Measurements from ENCODE around the gene SRRM2. TPM values are rescaled to one million over a fixed set of nuclear protein-coding genes. Genes with fewer than 3 reads are reported as not detected.

Gene SRRM2
- total RNA-seq, 2 donors from 2014 or later = 377 to 539 TPM

- intact Hi-C loops (cut with DNase I) = no loop called here
- Histone ChIP-seq H3K9me3 (no peaks in the 10 kb centered on the region), H3K27me3 (no peaks in the 10 kb centered on the region), H3K36me3 (no peaks in the 10 kb centered on the region), H3K4me1 (no peaks in the 10 kb centered on the region), H3K4me3 (no peak overlapping the region), H3K27ac (no peak overlapping the region), H3K9ac (ENCODE audit: low read depth in 2 of 2, low read length in 2 of 2) (no peak overlapping the region)
- no peak for TF ChIP-seq CTCF (IDR thresholded peaks at IDR 0.05)
- DNase-seq = no peak
Measured at GRCh38 chr16:2815299-2815771, 62.9 kb downstream of the SRRM2 start.

- no peak for DNase-seq
- no peak within 1 kb of the TSS for H3K4me3 ChIP-seq
Measured at GRCh38 chr16:2816751-2817339, 64.4 kb downstream of the SRRM2 start, which contains the start of gene PRSS21. TSS of gene PRSS21 (plus strand) at chr16:2817237. CDS start at chr16:2817269, 32 bp downstream.

GRCh38 chr16:2817340-2818271 is 65.2 kb downstream of the SRRM2 start:
- no peaks in the 10 kb centered on the region for H3K27me3 ChIP-seq
- no peak for DNase-seq
- no peak for TF ChIP-seq CTCF (IDR thresholded peaks at IDR 0.05)

More at GRCh38 chr16:2816751-2817339, 64.4 kb downstream of the SRRM2 start, which contains the start of gene PRSS21:
- Histone ChIP-seq H3K4me1 (no peaks in the 10 kb centered on the region), H3K27me3 (no peaks in the 10 kb centered on the region), H3K27ac (no peak within 1 kb of the TSS), H3K9ac (ENCODE audit: low read depth in 2 of 2, low read length in 2 of 2) (no peak within 1 kb of the TSS), H3K9me3 (no peaks in the 10 kb centered on the region), H3K36me3 (no peaks in the 10 kb centered on the region)
- intact Hi-C loops (cut with DNase I) = no loop called here
- TF ChIP-seq CTCF (IDR thresholded peaks at IDR 0.05) = no peak

GRCh38 chr16:2818272-2818876 is 65.9 kb downstream of the SRRM2 start:
- Histone ChIP-seq H3K4me3 (no peak overlapping the region), H3K4me1 (no peaks in the 10 kb centered on the region), H3K9me3 (no peaks in the 10 kb centered on the region), H3K36me3 (no peaks in the 10 kb centered on the region), H3K27me3 (no peaks in the 10 kb centered on the region), H3K9ac (ENCODE audit: low read depth in 2 of 2, low read length in 2 of 2) (no peak overlapping the region), H3K27ac (no peak overlapping the region)
- TF ChIP-seq CTCF (IDR thresholded peaks at IDR 0.05) = no peak
- no peak for DNase-seq
- intact Hi-C loops (cut with DNase I) = no loop called here

More at GRCh38 chr16:2817340-2818271, 65.2 kb downstream of the SRRM2 start:
- Histone ChIP-seq H3K9me3 (no peaks in the 10 kb centered on the region), H3K4me3 (no peak overlapping the region), H3K36me3 (no peaks in the 10 kb centered on the region), H3K4me1 (no peaks in the 10 kb centered on the region), H3K27ac (no peak overlapping the region), H3K9ac (ENCODE audit: low read depth in 2 of 2, low read length in 2 of 2) (no peak overlapping the region)
- intact Hi-C loops (cut with DNase I) = no loop called here

- Histone ChIP-seq H3K27ac (no peak overlapping the region), H3K4me3 (no peak overlapping the region), H3K27me3 (no peaks in the 10 kb centered on the region), H3K9me3 (no peaks in the 10 kb centered on the region), H3K9ac (ENCODE audit: low read depth in 2 of 2, low read length in 2 of 2) (no peak overlapping the region), H3K4me1 (no peaks in the 10 kb centered on the region), H3K36me3 (no peaks in the 10 kb centered on the region)
- DNase-seq = no peak
- intact Hi-C loops (cut with DNase I) = no loop called here
- TF ChIP-seq CTCF (IDR thresholded peaks at IDR 0.05) = no peak
Measured at GRCh38 chr16:2819179-2819938, 66.9 kb downstream of the SRRM2 start.
